Activated CD4-positive, CD25-positive, alpha-beta regulatory T cell treated with anti-CD3 and anti-CD28 coated beads, Interleukin-2, amount 50 U/mL, for 24 hours (primary cell): ENCODE data around the gene PPIL1.
A peak's percentile ranks its signal among the peaks of the same experiment; 100 is the strongest.
"Not testable (repeated sequence)": the region's sequence is repeated elsewhere in the genome, so short reads cannot be mapped to it uniquely, and the experiment has no call there.

Experiments
- ATAC-seq, 2 donors: fragments of 150-1000 bp; cut with Tn5 transposase; one replicate each; pipeline ENCODE4 v1.10.0; 2021; ENCODE audit warnings: mild to moderate bottlenecking in 1 of 2, moderate library complexity in 1 of 2

Gene PPIL1

DNA sequence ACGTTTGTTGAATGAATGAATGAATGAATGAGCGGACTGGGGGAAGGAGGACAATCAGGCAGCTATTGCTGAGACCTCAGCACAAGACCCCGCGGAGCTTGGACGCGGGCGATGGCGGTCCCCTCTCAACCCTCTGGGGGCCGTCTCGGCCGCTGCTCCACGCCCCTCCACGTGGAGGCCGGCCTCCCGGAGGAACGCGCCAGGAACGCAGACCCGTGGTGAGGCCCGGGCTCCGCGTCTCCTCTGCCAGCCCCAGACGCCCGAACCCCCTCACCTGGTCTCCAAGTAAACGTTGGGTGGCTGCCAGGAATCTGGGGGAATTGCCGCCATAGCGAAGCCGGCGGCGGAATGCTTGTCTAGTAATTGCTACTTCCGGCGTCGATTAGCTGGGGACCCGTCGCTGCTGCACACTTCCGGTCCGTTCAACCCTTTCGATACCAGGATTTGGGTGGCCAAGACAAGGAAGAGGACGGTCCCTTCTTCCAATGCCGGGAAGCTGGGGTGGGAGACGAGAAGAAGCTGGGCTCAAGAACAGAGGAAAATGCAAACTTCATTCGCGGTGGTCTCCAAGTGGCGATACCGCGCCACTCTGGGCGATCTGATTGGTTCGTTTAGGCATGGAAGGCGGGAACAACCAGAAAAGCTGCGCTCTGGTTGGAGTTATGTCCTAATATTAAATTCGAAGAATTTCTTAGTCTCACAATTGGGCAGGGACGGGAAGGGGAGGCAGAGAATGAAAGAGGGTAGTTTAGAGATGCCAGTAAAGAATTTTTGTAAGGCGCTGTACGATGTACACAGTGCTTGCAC, at the start of gene PPIL1:
Gene PPIL1, minus strand, starts transcription at position 361 of the 807 bp plus-strand sequence. Its CDS starts 31 bp downstream, at position 330.
- ATAC-seq: peak; percentile 88 to 92

DNA sequence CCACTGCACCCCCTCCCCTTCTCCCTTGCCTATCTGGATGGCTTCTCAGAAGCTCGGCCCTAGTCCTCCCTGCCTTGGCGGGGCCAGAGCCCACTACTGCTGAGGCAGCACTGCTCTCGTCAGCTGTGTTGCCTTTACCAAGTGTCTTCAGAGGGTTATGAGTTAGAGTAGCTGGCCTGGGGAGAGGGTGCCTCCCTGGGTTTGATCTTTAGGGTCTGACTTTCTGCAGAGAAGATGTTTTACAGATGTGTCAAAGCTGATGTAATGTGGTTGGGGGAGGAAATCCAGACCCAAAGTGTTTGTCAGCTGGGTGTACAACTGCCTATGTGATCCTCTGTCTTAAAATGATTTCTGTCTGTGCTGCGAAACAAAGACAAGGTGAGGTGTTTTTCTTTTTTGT, 49.5 kb upstream of the PPIL1 start:
- ATAC-seq: no peak

- no peak for ATAC-seq
Observed at GRCh38 chr6:36920546-36920945, 45.9 kb upstream of the PPIL1 start.

- ATAC-seq: no peak
Observed at GRCh38 chr6:36920049-36920448, 45.4 kb upstream of the PPIL1 start.

- ATAC-seq: no peak
Observed at GRCh38 chr6:36917541-36918193, 43.1 kb upstream of the PPIL1 start.

DNA sequence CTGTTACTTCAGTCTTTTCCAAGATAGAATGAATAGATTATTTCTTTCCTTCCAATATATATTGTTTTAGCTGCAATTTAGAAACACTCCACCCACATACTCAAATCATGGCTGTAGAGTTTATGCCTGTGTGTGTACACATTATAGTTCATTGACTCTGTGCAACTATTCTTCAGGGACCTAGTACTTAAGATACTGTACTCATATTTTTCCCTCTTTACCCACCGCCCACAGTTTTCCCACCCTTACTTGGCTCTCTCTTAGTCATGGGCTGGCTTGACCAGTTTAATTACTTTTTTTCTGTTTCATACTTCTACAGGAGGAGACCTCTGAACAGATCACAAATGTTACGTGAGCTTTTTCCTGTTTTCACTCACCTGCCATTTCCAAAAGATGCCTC, 41.5 kb upstream of the PPIL1 start:
- no peak for ATAC-seq

DNA sequence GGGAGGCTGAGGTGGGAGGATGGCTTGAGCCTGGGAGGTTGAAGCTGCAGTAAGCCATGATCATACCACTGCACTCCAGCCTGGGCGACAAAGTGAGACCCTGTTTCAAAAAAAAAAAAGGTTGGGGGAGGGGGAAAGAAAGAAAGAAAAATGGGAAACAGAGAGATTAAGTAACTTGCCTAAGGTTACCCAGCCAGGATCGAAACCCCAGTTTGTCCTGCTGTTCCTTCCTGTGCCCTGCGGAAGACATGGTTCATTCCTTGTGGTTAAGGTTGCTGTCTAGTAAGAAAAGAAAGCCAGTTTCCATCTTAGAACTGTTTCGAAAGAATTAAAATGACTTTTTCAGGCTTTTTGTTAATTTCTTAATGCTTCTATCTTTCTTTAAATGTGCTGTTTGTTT, 41.0 kb upstream of the PPIL1 start:
- ATAC-seq: no peak

- no peak for ATAC-seq
Observed at GRCh38 chr6:36914227-36914794, 39.7 kb upstream of the PPIL1 start.

- no peak for ATAC-seq
Observed at GRCh38 chr6:36913082-36913481, 38.5 kb upstream of the PPIL1 start.

- ATAC-seq: peak; percentile 85 to 86
Observed at GRCh38 chr6:36912586-36912985, 38.0 kb upstream of the PPIL1 start.

DNA sequence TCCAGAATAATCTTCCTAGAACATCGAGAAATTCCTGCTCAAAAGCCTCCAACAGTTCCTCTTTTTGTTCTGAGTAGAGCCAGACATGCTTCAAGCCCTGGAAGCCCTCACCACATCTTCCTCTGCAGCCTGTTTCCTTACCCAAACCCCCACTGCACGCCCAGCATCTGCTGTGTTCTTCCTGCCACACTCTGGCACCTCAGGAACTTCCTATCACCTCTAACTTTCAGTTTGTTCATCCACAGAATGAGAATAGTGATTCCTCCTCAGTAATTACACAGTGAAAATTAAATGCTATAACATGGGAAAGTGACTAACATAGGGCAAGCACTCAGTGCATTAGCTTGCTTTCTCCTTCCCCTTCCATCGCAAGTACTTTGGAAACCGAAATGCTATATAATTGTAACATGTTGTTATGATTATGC, 37.4 kb upstream of the PPIL1 start:
- peak; percentile 25 to 39 for ATAC-seq

DNA sequence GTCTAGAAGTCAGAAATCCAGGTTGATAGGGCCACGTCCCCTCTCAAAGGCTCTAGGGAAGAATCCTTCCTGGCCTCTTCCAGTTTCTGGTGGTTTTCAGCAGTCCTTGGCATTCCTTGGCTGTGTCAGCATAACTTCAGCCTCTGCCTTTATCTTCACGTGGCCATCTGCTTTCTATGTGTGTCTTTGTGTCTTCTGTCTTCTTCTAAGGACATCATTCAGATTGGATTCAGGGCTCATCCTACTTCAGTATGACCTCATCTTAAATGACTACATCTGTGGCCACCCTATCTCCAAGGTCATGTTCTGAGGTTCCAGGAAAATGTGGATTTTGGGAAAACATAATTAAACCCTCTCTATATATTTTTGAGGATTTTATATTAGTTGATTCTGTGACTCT, 34.1 kb upstream of the PPIL1 start:
- ATAC-seq: no peak

DNA sequence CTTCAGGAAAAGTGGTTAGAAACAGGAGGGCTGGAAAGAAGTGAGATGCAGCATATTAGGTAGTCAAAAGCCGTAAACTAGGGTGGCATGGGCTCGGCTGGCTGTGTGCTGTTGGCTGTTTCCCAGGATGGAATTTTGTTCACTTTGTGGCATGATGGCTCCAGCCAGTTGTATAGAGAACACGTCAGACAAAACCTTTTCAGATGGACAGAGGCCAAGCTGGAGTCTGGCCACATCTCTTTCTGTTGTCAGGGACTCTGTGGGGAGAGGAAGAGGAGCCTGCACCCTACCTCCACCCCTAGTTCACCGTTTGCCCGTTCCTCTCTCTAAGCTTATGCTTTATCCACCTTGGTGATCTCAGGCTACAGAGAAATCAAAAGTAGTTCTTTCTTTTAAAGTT, 33.2 kb upstream of the PPIL1 start:
- ATAC-seq: no peak

DNA sequence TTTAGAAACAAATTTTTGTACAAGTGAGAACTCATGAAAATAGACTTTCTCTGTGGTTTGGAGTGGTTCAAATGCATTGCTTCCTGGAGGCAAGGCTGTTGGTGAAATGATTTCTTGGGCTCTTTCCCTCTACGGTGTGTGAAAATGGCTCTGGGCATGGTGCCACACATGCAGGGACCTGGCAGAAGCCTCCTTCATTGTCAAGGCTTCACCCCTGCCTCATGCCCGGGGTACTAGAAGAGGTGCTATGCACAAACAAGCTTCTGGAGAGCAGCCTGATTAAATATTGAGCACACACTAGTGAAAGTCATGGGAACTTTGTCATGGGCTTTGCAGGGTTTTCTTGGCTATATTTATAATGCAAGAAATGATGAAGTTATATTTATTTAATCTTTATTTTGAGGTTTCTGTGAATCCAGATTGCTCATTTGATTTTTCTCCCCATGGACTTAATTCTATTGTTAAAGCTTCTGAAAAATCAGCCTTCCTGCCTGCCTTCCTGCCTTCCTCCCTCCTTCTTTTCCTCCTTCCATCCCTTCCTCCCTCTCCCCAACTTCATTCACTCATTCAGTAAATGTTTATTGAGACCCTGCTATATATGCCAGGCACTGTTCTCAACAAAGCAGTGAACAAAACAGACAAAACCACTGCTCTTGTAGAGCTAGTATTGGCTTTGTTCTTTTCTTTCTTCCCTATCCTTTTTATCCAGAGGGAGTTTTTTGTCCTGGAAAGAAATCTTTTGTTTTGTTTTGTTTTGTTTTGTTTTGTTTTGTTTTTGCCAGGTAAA, 32.1 kb upstream of the PPIL1 start:
- no peak for ATAC-seq

DNA sequence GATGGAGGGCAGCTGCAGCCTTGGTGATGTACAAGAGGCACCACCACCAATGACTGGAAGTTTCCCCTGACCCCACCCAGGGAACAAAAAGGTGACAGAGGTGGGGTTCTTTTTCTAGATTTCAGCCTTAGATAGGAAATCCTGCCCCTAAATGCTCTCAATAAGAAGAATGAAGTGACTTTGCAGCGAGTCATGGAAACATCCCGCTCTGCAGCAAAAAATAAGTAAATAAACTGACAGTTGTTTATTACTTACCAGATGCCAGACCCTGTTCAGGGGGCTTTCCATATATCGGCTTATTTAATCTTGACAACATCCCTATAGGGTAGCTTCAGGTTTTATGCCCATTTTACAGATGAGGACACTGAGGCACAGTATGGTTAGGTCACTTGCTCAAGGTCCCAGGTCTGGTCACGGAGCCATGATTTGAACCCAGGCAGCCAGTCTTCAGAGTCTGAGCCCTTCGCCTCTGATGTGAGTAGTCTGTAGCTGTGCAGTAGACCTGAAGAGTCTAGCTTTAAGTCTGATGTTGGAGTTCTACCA, 30.3 kb upstream of the PPIL1 start:
- ATAC-seq: no peak

DNA sequence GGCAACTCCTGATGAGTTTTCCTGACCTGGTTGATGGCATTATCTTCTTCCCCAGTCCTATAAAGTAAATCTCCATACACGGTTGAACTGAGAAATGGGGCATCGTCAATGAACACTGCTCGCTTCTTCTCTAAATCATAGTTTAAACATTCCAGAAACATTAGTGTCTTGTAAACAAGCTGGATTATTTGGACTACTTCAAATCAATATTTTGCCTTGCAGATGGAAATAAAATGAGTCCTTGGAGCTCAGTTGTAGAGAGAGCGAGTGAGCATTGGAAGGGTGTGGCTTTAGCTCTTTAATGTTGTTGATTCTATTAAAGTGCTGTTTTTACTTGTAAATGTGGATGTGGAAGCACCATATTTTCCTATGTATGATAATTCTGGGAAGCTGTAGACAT, 29.5 kb upstream of the PPIL1 start:
- ATAC-seq: no peak

DNA sequence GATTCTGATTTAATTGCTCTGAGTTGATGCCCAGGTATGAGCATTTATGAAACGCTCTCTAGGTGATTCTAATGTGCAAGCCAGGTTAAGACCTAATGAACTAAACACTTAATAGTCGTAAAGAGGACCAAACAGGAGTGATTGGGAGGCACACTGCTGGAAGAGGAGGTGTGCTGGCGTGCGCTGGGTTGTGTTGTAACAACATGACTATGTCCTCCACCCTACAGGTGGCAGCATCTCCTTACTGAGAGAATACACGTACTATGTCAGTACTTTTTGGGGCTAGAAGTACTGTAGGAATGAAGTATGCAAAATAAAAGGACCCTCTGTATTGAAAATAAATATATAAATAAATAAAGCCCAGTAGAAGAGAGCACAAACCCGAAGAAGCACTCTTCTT, 23.0 kb upstream of the PPIL1 start:
- peak in 1 of 2 donors; percentile 41 for ATAC-seq

DNA sequence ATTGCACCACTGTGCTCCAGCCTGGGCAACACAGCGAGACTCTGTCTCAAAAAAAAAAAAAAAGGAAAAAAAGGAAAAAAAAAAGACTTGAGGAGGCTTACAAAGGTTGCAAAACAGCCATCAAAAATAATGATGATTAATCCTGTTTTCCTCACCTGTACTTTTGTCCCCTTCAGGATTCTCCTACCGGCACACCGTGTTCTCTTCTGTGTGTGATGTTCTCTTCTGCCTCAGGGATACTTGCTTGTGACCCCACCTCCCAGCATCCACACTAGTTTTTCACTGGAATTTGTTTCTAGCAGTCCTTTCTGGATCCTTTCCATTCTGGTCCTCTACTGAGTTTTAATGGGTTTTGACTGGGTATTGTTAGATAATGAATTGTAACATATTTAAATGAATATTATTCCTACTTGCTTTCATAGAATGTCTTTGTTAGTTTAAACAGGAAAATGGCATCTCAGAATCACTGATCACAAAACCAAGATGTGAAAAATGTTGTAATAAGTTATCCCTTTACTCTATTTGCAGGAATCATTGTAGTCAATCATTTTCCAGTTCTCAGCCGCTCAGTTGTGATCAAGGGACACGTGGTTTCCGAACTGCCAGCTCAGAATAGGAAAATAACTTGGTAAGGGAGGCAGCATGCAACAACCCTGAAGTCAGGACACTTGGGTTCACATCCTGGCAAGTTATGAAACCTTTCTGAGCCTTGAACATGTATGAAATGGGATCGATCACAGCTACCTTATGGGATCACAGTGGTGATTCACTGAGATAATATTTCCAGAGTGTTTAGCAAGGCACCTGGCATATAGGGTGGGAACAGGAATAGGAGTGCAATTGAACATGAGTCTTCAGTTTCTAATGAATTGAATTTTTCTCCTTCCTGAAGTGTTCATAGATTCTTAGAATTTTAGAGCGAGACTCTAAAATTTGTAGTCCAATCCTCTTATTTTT, 19.7 kb upstream of the PPIL1 start:
- no peak for ATAC-seq

DNA sequence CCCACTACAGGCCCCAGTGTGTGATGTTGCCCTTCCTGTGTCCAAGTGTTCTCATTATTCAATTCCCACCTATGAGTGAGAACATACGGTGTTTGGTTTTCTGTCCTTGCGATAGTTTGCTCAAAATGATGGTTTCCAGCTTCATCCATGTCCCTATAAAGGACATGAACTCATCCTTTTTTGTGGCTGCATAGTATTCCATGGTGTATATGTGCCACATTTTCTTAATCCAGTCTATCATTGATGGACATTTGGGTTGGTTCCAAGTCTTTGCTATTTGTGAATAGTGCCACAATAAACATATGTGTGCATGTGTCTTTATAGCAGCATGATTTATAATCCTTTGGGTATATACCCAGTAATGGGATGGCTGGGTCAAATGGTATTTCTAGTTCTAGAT, 16.6 kb upstream of the PPIL1 start:
- ATAC-seq: not testable (repeated sequence)

DNA sequence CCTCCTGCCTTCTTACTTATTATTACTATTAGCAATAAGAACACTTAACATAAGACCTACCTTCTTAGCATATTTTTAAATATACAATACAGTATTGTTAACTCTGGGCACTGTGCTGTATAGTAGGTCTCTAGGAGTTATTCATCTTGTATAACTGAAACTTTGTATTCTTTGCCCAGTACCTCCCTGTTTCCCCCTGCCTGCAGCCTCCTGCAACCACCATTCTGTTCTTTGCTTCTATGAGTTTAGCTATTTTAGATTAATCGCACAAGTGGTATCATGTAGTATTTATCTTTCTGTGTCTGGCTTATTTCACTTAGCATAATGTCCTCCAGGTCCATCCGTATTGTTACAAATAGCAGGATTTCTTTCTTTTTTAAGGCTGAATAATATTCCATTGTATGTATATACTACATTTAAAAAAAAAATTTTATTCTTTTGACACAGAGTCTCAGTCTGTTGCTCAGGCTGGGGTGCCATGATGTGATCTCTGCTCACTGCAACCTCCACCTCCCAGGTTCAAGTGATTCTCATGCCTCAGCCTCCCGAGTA, 15.6 kb upstream of the PPIL1 start:
- no peak for ATAC-seq
